BJ (cell line): Measurements from ENCODE around the gene PDE5A. TPM values are rescaled to one million over a fixed set of nuclear protein-coding genes. Genes with fewer than 3 reads are reported as not detected.
A peak's percentile ranks its signal among the peaks of the same experiment; 100 is the strongest.

Experiments used
- CTCF ChIA-PET: fragments of 350-600 bp; formaldehyde crosslinking; extraction: SDS; loops from one replicate; lab custom pipeline; 2021; ENCODE audit warnings: antibody characterized with exemption, inconsistent platforms; lab: Yijun Ruan, JAX
- POLR2A ChIA-PET: fragments of 300-600 bp; sonication (Branson Sonifier 250); formaldehyde crosslinking; extraction: SDS; loops from one replicate; lab custom pipeline; 2021; ENCODE audit warnings: antibody characterized with exemption; lab: Charles Lee
- DNase-seq: peaks from one replicate; pipeline ENCODE4 v3.0.0-alpha.2; 2011; ENCODE audit warnings: low read depth
- H3K27me3 ChIP-seq: 2 replicates; pipeline ENCODE4 v1.6.0; 2011; ENCODE audit warnings: low read length; ENCODE audit not compliant: control insufficient read depth, insufficient read depth
- H3K36me3 ChIP-seq: 2 replicates; pipeline ENCODE4 v1.5.1; 2011; ENCODE audit warnings: low read length; ENCODE audit not compliant: control insufficient read depth, insufficient read depth
- H3K4me3 ChIP-seq: 2 replicates; pipeline ENCODE4 v1.5.1; 2011; ENCODE audit warnings: low read depth, mild to moderate bottlenecking, control low read depth, low read length
- polyA plus RNA-seq: library from polyadenylated mRNA; depleted of rRNA; stranded (reverse); fragments of >200 nt; gene quantifications from 2 replicates; pipeline ENCODE4 v1.2.3, GENCODE V29; 2011
- TF ChIP-seq, protein P1 (sequence below): IDR thresholded peaks from 2 replicates; pipeline ENCODE4 v1.5.1; 2011; ENCODE audit warnings: low read depth, mild to moderate bottlenecking, control low read depth, inconsistent platforms, low read length, moderate library complexity; ENCODE audit not compliant: insufficient read depth

Gene PDE5A
- polyA plus RNA-seq, 1 experiment = 69.0 TPM

DNA sequence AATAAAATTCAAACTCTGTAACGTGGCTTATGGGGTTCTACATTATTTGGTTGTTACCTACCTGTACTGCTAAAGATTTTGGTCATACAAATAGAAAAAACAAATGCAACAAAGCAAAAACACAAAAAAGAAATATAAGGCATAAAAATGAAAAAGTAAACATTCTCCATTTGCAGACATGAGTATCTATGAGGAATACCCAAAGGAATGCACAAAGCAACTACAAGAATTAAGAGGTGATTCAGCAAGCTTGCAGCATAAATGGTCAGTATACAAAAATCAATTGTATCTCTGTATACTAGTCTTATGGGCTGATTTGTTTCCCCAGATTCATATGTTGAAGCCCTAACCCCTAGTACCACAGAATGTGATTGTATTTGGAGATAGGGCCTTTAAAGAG is 3.6 kb upstream of the PDE5A start:
- no peak overlapping the region for H3K4me3 ChIP-seq
- TF ChIP-seq, protein P1, sequence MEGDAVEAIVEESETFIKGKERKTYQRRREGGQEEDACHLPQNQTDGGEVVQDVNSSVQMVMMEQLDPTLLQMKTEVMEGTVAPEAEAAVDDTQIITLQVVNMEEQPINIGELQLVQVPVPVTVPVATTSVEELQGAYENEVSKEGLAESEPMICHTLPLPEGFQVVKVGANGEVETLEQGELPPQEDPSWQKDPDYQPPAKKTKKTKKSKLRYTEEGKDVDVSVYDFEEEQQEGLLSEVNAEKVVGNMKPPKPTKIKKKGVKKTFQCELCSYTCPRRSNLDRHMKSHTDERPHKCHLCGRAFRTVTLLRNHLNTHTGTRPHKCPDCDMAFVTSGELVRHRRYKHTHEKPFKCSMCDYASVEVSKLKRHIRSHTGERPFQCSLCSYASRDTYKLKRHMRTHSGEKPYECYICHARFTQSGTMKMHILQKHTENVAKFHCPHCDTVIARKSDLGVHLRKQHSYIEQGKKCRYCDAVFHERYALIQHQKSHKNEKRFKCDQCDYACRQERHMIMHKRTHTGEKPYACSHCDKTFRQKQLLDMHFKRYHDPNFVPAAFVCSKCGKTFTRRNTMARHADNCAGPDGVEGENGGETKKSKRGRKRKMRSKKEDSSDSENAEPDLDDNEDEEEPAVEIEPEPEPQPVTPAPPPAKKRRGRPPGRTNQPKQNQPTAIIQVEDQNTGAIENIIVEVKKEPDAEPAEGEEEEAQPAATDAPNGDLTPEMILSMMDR = no peak
- ChIA-PET CTCF (interaction anchor here (0.6 kb wide), 1 partner anchor 154 kb away, joined by 3 read pairs; no protein-coding TSS in a partner anchor), POLR2A (interaction anchor here (0.6 kb wide), 1 partner anchor 670 kb away, joined by 4 read pairs; no protein-coding TSS in a partner anchor)
- no peak for DNase-seq
- no peaks in the 10 kb centered on the region for H3K27me3 ChIP-seq
- no peaks in the 10 kb centered on the region for H3K36me3 ChIP-seq

DNA sequence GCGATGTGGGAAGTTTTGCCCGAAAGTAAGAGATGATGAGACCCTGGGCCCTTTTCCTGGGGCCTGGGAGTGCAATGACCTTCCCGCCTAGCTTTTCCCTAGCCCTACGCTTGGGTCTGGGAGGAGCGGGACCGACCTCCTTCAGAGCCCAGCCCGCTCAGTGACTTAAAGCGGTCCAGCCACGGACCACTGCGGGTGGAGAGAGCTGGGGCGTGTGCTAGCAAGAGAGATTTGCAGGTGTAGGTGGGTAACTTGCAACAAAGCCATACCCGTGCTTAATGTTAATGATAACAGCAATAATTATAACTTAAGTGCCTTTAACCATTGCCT is 503 bp upstream of the PDE5A start:
- ChIA-PET CTCF (interaction anchor here (0.6 to 3.6 kb wide), 51 partner anchors 8 to 647 kb away, joined by 3 to 64 read pairs (median 5); no protein-coding TSS in a partner anchor), POLR2A (interaction anchor here (0.6 to 1.6 kb wide), 4 partner anchors 71 to 283 kb away, joined by 3 to 4 read pairs (median 4); no protein-coding TSS in a partner anchor)
- no peaks in the 10 kb centered on the region for H3K27me3 ChIP-seq
- no peaks in the 10 kb centered on the region for H3K36me3 ChIP-seq
- DNase-seq = no peak
- H3K4me3 ChIP-seq = peak overlapping the region; percentile 74
- TF ChIP-seq, protein P1 = no peak

DNA sequence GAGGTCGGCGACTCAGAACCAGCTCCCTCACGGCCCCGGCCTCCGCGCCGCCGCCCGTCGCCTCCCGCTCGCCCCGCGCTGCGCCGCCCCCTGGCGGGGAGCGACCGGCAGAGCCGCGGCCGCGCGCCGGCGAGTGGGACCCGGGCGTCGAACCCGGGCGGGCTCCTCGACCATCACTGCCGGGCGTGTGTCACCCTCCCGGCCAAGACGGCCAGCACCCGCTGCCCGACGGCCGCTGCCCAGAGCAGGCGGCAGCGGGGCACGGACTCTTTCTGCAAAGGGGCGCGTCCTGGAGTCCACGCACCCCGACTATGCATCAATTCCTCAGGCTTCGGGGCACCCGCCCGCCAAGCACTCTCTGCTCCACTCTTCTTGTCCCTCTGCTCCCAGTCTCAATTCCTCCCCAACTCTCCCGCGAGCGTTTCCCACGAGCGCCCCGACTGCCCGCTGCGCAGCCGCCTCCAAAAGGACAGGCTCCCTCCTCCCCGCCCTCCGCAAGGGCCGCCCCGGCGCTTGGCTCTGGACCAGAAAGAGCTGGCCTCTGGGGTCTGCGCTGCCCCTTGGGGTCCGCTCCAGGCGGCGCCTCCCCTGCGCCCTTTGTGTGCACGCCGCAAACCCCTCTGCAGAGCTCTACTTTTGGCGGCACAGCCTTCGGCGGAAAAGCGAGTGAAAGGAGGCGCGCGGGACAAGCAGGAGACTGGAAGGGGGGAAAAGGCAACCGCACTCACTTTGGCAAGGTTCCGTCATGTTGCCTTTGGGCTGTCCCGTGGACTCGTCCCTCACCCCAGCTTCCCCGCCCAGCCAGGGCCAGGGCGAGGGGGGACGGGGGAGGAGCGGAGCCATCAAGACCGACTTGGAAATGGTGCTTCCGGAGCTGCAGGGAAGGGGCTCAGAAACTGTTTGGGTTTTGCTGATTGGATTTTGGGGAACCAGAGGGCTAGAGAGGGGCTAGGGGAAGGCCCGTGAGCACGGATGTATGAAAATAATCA is 1.0 kb downstream of the PDE5A start:
- no peak for DNase-seq
- ChIA-PET POLR2A (interaction anchor here (0.5 to 1.6 kb wide), 2 partner anchors 69 to 109 kb away, joined by 3 to 4 read pairs; no protein-coding TSS in a partner anchor), CTCF (interaction anchor here (0.7 to 3.6 kb wide), 39 partner anchors 9 to 647 kb away, joined by 3 to 64 read pairs (median 5); no protein-coding TSS in a partner anchor)
- TF ChIP-seq, protein P1 = no peak
- H3K36me3 ChIP-seq = no peaks in the 10 kb centered on the region
- H3K4me3 ChIP-seq = peak overlapping the region; percentile 74
- H3K27me3 ChIP-seq = no peaks in the 10 kb centered on the region

- no peak for DNase-seq
- Histone ChIP-seq H3K4me3 (peak overlapping the region; percentile 74), H3K27me3 (no peaks in the 10 kb centered on the region), H3K36me3 (no peaks in the 10 kb centered on the region)
- TF ChIP-seq, protein P1 = 0 out of 2 replicates have a peak, but pooled peaks have one; percentile 3
- ChIA-PET CTCF (interaction anchor here (0.7 to 3.6 kb wide), 19 partner anchors 10 to 647 kb away, joined by 3 to 64 read pairs (median 5); no protein-coding TSS in a partner anchor), POLR2A (no interaction called here)
Observed at GRCh38 chr4:119626943-119627266, 1.7 kb downstream of the PDE5A start.

- no peak for DNase-seq
Observed at GRCh38 chr4:119626420-119626819, 2.2 kb downstream of the PDE5A start.

More at GRCh38 chr4:119626420-119626819, 2.2 kb downstream of the PDE5A start:
- Histone ChIP-seq H3K4me3 (peak overlapping the region; percentile 74), H3K36me3 (no peaks in the 10 kb centered on the region), H3K27me3 (no peaks in the 10 kb centered on the region)
- ChIA-PET POLR2A (no interaction called here), CTCF (interaction anchor here (0.7 to 4.0 kb wide), 18 partner anchors 10 to 646 kb away, joined by 3 to 64 read pairs (median 6); no protein-coding TSS in a partner anchor)
- TF ChIP-seq, protein P1 = no peak
